HG02970 (cell line): Measurements from ENCODE around the gene PTPRM.

ENCODE experiments used
- ATAC-seq: cut with Tn5 transposase; IDR thresholded peaks from one replicate; pipeline ENCODE4 v1.9.1; 2021; ENCODE audit warnings: mild to moderate bottlenecking, moderate library complexity, moderate number of reproducible peaks; ENCODE audit not compliant: unreplicated experiment, low FRiP score

PTPRM gene

DNA sequence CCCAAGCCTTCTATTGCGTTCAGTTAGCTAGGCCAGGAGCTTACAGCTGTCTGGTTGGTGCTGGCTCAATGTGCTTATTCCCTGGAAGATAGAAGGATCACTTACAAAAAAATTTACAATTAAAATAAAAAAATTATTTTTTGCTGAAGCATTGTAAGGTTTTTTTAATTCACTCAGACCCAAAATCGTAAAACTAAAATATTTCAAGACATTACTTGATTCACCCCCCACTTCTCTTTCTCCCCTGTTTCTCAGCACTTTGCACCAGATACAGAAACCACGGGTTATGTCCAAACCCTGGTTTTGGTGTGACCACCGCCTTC lies 911 bp upstream of the PTPRM start:
- ATAC-seq: no peak

DNA sequence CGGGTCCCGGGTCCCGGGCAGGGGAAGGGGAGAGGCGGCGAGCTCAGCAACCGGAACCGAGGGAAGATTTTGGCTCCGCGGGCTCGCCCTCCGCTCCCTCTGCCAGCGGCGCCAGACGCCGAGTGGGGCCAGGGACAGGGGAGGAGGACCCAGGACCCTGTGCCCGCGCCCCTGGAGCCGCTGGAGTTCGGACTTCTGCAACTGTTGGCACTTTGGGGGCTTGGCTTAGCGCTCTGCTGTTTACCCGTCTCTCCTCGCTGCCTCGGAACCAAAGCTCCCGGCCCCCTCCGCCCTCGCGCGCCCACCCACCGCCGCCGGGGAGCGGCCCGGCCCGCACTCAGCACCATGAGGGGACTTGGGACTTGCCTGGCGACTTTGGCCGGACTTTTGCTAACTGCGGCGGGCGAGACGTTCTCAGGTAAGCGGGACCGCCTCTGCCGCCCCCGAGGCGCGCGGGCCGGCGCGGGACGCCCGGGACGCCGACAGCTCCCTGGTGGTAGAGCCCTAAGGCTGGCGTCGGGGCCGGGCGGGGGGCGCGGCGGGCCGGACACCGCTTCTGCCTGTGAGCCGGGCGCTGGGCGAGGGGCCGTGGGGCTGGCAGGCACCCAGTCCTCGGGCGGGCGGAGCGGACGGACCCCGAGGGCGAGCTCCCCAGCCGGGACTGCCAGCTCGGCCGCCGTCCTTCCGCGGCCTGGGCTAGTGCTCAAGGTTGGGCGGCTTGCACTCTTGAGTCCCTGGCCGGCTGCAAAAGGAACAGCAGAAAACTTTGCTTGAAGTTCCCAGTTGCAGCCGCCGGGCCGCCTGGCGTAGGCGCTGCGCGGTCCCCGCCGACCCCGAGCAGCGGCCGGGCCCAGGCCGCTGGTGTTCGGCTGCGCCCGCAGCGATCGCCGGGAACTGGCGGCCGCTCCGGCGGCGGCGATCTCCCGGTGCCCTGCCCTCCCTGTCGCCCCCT lies 634 bp downstream of the PTPRM start:
- ATAC-seq: peak; percentile 11

DNA sequence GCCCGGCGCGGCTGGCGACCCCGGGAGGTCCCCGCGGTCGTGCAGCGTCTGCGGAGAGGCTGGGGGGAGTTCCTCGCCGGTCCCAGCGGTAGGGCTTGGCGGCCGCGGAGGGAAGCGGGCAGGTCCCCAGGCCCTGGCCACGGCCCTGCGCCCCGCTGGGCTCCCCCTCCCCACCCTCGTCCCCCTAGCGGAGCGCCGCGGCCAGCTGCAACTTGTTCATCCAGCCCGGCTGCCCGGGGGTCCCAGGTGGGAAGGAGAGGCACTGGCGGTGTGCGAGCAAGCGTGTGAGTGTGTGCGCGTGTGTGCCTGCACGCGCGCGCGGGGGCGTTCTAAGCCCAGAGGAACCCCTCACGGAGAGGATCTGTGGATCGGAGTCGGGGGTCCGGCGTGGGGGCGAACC lies 1.3 kb downstream of the PTPRM start:
- ATAC-seq: no peak

- ATAC-seq: no peak
Observed at GRCh38 chr18:7571626-7572025, 4.5 kb downstream of the PTPRM start.

DNA sequence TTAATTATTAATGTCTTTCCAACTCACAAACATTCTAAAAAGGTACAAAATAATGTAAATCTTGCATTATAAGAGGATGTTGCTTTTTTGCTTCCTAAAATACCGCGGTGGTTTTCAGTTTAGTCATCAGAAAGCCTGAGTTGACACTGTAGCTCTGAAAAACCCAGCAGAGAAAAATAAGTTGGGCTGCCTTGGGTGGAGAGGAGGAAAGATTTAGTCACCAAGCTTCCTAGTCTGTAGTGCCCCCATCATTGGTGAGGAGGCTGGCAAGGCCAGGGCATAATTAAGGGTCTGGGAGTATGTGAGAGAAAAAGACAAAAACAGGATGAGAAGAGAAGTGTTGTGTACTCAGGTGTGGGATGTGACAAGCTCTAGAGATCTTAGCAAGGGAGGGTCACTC lies 5.7 kb downstream of the PTPRM start:
- ATAC-seq: no peak

- ATAC-seq: no peak
Observed at GRCh38 chr18:7575465-7576028, 8.4 kb downstream of the PTPRM start.

DNA sequence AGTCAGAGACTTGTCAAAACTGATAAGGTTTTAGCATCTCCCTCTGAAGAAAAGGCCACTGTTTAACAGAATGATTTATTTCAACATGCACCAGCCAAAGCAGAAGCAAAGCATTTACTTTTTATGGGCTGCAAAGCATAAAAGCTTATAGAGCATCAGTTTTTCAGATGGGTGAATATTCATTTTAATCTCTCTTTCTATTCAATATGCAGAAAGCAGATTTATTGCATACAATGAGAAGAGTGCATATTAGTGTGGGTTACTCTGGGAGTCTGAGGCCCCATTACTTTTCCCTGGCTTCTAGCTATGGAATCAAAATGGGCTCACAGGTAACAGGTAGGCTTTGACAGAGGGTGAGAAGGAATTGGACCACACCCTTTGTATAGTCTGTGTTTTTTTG lies 9.0 kb downstream of the PTPRM start:
- ATAC-seq: no peak

- no peak for ATAC-seq
Observed at GRCh38 chr18:7576685-7577084, 9.6 kb downstream of the PTPRM start.

- ATAC-seq: no peak
Observed at GRCh38 chr18:7577706-7578105, 10.6 kb downstream of the PTPRM start.

DNA sequence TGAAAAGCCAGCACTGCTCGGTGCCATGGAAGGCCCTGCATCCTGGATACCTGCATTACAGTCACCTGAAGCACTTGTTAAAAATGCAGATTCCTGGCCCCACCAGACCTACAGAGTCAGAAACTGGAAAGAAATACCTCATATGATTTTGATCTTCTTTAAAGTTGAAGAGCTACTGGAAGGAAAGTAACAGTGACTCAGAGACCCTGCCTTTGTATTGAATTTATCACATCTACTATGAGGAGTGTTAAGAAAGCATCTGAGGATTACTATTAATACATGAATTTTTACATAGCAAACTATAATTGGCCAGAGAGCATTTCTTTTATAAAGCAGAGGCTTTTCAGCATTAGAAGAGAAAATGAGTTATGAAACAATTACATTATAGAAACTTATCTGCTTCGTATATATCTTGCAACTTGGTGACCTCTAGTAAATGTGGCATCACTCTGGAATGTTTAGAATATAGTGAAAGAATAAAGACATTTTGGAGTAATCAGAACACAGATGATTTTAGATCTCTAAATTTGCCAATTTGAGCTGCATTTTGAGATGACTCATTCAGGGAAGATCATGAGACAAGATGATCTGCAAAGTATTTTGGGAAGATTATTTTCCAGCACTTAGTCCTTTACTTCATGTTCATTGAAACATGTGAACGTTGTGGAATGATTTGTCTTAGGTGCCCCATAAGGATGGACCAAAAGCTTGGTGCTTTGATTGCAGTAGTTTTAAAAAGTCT lies 12.2 kb downstream of the PTPRM start:
- ATAC-seq: no peak

DNA sequence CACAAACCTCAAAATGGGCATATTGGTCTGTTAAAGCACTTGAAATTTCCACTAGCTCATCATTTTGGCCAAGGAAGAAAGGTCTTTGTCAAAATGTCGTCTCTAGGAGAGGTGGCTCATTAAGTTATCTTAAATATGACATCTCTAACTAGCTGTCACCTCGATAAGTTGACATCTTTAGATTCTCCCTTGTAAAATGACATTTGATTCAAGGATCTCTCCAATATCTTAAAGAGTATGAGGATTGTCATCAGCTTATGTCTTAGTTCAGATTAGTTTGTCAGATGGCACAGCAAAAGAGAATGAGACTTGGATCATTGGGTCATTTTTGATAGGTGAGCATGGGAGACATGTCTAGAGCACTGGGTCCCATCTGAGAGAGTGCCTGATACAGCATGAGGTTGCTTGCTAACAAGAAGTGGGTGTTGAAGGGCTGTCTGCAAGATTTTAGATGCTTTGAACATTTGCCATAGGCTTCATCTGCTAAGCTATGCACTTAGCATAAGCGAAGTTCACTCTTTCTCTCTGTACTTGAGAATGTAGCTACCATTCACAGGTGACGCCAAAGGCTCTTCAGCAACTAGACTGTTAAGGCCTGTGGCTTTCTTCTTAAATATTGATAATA lies 12.9 kb downstream of the PTPRM start:
- ATAC-seq: no peak

DNA sequence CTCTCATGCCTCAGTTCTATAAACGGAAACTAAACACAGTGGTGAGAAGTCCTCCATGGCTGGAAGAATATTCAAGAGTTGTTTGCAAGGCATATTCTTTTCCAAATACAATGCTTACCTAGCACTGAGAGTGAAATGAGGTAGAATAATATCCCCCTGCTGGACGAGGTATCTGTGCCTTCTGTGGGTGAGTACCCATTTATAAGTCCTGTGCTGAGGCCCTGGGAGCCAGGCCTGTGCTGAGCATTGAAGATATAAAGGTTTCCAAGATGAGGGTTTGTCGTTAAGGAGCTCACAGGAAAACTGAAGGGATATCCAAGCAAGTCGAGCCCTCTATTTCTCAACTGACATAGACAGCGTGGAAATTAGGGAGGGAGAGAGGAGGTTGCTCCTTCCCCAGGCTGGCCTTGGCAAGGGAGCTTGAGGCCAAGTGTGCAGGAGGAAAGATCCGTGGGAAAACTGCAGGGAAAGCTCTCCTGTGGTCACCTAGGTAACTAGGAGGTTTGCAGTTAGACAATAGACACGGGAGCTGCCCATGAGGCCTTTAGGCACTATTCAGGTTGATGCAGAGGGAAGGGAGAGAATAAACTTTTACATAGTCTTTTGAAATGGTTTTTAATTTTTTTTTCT lies 17.6 kb downstream of the PTPRM start:
- no peak for ATAC-seq

DNA sequence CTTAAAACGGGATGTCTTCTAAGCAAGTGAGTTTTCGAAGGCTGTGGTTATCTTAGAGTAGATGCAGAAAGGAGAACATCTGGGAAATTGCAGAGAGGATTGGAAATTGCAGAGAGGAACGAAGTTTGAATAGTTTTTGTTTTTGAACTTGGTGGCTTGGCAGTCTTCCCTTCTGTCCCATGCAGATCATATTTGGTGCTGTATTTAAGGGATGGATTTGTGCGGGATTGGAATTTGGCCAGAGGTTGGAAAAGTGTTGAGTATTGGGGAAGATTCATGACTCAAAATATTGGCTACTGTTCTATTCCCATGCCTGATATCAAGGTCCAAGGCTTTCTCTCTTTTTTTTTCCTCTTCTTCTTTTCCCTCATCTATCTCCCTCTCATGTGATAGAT lies 18.2 kb downstream of the PTPRM start:
- ATAC-seq: no peak

- ATAC-seq: no peak
Observed at GRCh38 chr18:7586379-7586778, 19.3 kb downstream of the PTPRM start.

DNA sequence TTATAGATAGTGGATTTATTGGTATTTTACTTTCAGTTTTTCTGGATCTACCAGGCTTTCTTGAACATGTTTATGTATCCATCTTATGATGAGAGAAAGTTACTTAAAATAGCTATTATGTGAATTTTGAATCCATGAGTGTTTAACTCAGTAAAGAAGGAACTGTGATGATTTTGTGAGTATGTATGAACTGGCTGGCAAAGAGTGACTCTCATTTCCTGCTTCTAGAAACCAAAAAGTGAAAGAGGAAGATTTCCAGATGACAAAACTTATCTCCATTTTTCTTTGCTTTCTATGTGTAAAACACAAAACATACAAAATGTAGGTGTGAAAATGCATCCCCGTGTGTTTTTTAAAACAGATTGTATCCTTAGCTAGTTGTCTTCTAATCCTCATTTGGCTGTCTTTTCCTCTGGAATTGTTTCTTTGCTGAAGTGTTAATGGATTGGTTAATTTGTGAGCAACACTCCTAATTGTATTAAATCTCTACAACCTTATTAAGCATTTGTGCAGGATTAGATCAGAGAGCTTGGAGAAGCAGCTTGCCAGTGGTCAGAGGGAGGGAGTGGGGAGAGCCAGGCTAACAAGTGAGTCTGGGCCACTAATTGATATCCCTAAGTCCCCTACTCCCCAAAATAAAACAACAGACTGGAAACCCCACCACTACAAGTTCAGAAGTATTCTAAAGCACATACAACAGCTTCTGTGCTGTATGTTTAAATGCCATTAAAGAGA lies 23.9 kb downstream of the PTPRM start:
- ATAC-seq: no peak

DNA sequence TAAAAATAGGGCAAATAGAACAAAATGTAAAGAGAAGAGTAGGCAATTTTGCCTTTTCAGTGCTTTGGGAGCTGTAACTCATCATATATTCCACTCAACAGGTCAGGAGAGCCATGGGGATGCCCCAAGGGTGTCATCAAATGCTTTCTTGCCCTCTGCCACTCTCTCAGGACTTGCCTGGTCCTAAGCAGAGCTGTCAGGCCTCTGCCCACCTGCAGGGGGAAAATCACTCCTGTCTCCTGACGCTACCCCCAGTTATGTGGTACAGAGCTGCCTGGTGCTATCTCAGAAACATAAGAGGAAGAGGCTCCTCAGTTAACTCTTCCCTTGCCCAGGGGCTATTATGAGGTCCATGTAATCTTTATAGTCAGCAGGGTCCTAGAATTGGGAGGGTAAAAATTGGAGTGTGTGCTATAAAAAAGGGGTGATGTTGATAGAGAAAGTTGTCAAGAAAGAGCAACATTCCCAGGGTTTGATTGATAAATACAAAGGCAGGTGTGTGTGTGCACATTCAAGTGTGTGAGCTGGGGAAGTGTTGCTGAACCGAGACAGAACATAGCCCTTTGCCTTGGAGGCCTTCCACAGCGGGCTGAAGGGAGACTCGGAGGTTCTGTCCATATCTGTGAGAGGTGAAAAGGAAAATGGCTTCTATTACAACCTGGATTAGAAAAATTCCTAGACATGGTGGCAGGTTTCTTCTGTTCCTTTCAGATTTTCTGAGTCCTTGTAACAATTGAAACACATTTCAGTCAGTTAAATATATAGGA lies 25.4 kb downstream of the PTPRM start:
- no peak for ATAC-seq

DNA sequence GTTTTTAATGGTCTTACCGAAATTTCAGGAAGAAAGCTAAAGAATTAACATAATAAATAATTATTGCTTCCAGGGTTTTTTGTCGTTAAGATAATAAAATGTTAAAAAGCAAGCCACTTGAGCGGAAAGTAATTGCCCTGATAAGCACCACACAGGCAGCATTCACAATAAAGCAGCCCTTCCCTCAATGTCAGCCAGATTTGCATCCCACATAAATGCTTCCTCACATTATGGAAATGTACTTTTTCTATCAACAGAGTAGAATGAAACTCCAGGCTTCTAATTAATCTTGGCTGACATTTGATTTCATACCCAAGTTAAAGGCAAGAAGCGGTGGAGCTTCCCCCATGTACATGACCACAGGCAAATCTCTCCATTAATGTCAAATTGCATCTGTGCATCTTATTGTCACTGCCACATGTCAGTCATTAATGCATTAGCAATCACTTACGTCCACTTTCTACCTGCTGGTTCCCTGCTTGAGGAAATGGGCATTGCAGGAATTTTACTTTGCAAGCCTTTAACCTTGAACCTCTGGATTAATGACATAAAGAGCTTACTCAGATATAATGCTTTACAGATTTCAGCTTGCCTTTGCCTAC lies 26.2 kb downstream of the PTPRM start:
- ATAC-seq: no peak

GRCh38 chr18:7596147-7596546 lies 29.0 kb downstream of the PTPRM start:
- ATAC-seq: no peak

- no peak for ATAC-seq
Observed at GRCh38 chr18:7597500-7597899, 30.4 kb downstream of the PTPRM start.
